ENCODE data around the gene ZMIZ1.

ZMIZ1 gene

DNA sequence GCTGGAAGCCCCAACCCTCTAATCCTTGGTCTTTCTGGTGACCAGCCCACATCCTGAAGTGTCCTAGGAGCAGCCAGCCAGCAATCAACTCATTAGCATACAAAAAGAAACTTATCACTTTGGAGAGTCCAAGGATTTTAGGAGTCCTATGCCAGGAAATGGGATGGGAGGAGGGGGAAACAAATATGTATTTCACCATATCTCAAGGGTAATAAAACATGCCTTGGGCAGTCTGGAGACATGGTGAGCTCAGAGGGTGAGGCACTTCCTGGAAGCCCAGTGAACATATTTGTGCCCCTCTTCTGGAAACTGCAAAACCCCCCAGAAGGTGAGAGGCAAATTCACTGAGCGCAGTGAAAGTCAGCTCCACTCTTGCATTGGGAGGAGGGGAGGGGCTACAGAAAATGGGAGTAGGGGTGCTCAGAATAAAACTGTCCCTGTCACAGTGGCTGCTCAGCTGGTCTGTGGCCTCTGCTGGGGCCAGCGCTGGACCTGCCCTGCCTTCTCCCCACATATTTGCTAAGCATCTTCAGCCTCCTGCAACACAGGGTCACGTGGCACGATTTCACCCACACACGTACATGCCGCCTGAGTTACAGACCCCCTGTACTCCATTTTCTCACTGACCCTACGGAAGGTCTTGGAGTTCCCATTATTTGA lies 17.7 kb upstream of the ZMIZ1 start:
- in situ Hi-C loops (cut with MboI; ENCODE audit: low sequenced_read_pairs), result no loop called here

DNA sequence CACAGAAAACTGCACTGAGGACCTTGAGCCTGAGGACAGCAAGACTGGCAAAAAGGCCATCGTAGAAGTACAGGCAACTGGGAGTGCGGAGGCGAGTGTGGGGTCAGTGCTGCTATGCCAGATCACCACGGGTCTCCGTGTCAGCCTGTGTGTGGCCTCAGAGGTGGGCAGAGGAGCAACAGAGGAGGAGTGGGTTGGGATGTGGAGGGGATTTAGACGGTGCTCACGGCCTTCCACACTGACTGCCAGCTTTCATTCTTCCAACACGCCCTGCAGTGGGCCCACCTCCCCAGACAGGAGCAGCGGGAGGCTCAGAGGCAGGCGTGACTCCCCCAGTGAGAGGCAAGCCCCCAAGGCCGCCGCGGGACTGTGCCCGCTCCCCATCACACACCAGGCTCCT lies 17.0 kb upstream of the ZMIZ1 start:
- in situ Hi-C loops (cut with MboI; ENCODE audit: low sequenced_read_pairs), result no loop called here

DNA sequence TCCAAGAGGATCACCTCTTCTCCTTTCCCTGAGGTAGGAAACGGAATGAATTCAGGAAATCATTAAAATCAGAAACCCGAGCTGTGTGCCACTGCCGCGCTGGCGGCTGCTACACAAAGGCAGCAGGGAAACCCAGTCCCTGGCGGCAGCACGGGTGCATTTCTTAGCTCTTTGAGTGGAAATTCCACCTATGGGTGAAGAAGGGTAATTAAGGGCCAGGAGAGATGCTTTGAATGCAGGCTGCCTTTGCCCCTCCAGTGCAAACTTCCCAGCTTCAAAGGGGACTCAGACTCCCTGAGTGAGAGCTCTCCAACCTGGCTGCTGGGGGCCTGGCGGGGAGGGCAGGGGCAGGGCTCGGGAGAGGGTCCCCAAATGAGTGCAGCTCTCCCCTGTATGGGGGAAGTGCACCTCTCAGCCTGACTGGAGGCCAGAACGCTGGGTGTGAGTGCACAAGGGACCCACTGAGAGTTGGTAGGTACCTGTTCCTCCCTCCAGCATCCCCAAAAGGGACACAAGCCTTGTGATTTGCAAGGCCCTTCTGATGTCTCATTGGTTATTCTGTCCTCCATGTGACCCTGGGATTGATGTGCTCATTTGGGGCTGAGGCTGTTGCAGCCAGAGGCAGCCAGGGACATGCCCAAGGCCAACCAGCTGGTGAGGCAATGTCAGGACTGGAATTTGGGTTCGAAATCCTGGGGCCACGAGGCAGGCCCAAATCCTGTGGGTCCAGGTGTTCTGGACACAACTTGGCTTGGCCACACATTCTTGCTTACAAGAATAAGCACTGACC lies 16.3 kb upstream of the ZMIZ1 start:
- in situ Hi-C loops (cut with MboI; ENCODE audit: low sequenced_read_pairs), result no loop called here

DNA sequence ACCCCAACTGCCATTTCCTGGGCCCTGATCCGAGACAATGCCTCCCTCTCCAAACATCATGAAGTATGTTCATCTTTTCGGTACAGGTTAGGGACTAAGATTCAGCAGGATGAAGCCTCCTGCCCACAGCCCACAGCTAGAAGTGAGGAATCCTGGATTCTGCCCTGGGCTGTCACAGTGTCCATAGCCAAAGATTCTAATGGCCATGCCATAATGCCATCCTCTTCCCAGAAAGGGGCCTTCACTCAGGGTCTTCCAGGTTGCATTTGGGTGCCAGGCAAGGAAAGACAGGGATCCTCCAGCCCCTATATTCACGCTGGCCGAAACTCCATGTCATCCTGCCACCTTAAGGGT lies 15.7 kb upstream of the ZMIZ1 start:
- in situ Hi-C loops (cut with MboI; ENCODE audit: low sequenced_read_pairs), result no loop called here

DNA sequence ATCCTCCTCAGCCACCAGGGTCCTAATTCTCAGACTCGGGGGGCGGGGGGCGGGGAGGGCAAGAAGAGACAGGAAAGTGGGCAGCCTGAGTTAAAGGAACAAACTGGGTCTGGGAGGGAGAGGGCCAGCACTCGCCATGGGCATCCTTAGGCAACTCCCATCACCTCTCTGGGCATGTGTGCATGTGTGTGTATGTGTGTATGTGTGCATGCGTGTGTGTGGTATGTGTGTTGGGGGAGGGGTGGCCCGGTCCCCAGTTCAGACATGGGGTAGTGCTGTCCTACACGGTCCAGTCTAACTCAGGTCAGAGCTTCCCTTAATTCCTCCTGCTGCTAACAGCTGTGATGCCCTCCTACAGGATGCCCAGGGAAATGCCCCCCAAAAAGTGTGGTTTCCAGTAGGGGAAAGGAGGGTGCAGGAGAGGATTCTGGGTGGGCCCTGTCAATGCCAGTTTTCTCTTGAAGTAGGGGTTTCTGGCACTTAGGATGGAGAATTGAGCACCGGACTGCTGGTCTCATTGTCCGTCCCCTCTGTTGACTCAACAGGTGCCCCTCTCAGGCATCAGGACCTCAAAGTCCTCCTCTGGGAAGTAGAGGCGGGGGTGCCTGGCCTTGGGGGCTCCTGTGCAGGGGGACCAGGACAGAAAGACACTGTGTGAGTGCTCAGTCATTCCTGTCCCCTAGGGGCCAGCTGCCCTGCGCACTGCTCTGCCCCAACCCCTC lies 15.1 kb upstream of the ZMIZ1 start:
- in situ Hi-C loops (cut with MboI; ENCODE audit: low sequenced_read_pairs), result no loop called here

DNA sequence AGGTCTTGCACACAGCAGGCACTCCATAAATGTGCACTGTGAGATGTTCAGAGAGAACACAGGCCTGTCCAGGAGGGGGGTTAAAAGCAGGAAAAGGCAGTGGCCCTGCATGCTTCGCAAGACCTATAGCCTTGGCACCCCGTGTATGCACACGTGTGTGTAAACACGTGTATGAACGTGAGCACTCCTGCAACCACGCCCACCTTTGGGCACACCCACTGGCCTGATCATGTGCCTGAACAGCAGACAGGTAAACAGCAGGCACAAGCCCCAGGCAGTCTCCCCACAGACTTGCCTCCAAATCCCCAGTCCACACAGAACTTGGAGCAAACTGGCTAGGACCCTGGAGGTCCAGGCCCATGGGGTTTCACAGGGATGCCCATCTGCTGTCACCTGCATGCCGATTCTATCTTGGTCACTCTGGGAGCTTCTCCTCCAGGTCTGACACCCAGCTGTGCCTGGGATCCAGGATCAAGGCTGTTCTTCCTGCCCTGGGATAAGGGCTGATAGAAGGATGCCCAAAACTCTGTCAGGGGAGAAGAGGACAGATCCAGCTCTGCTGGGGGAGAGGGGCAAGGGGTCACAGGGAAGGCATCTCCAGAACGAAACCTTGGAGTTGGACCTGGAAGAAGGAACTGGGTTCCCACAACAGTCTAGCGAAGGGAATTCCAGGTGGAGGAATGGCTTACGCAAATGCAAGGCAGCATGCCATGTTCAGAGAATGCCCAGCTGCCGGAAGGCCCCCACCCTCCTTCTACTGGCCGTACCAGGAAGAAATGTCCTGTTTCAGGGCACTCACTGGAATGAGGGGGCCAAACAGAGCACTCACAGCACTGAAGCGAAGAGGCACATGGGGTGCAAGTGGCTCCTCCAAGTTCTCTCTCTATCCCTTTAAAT lies 14.3 kb upstream of the ZMIZ1 start:
- in situ Hi-C loops (cut with MboI; ENCODE audit: low sequenced_read_pairs), result no loop called here

DNA sequence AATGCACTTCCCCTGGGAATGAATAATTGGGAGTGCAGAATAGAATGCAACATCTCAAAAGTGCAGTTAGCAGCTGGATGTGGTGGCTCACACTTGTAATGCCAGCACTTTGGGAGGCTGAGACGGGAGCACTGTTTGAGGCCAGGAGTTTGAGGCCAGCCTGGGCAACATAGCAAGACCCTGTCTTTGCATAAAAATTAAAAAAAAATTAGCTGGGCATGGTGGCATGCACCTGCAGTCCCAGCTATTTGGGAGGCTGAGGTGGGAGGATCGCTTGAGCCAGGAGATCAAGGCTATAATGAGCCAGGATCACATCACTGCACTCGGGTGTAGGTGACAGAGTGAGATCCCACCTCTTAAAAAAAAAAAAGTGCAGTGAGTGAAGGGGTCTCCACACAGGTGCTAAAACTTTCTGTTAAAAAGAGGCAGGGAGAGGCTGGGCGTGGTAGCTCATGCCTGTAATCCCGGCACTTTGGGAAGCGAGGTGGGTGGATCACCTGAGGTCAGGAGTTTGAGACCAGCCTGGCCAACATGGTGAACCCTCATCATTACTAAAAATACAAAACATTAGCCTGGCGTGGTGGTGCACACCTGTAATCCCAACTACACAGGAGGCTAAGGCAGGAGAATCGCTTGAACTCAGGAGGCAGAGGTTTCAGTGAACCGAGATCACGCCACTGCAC lies 13.5 kb upstream of the ZMIZ1 start:
- in situ Hi-C loops (cut with MboI; ENCODE audit: low sequenced_read_pairs), result no loop called here

DNA sequence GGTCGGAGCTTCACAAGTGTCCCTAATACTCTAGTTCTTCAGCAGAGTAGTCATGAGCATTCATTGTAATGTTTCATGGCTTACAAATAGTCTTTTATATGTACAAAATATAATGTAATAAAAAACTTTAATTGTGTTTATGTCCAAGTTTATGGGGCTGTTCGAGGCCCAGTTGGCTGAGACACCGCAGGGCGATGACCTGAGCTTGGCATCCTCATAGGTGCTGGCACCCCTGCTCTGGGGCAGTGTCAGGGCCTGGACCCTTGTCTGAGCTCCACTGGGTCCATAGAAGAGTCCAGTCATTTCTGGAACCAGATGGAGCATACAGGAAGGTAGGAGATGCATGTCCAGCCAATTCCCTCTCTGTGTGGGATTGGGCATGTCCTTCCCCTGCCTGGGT lies 12.9 kb upstream of the ZMIZ1 start:
- in situ Hi-C loops (cut with MboI; ENCODE audit: low sequenced_read_pairs), result no loop called here

DNA sequence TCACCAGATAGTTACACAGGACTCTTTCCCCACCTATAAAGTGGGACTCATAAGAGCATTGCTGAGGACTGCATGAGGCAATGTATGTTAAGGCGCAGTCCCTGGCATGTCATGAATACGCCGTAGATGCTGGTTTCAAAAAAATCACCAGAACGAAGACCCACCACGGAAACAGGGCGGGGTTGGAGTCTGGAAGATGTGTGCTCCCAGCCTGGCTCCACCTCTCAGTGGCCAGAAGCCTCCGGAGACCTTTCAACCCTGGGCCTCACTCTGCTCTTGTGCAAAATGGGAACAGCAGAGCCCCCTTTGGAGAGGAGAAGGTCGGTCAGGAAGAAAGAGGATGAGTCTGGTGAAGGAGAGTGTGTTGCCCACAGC lies 12.4 kb upstream of the ZMIZ1 start:
- in situ Hi-C loops (cut with MboI; ENCODE audit: low sequenced_read_pairs), result no loop called here

DNA sequence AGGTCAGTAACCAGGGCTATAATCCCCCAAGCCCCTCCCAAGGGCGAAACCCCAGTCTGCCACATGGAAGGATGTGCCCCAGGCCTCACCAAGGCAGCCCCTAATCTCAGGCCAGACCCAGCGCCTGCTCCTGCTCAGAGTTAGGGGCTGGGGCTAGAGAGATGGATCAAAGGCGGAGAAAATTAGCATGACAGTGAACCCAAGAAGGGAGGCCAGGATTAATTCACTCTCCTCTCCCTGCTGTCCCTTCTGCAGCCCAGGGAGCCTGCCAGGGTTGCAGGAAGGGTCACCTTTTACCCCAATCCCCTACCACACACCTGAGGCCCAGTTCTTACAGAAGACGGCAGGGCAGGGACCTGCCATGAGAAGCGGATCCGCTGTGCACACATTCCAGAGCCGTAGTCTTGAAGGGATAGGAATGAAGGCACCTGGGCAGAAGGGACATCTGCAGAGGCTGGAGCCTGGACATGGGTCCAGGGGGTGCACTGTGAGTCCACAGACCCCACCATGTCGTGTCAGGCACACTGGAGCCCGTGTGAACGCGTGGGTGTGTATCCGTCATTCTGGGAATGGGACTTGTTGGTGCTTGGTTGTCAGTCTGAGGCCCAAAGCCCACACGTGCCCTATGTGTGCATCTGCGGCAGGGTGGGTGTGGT lies 11.9 kb upstream of the ZMIZ1 start:
- in situ Hi-C loops (cut with MboI; ENCODE audit: low sequenced_read_pairs), result no loop called here

DNA sequence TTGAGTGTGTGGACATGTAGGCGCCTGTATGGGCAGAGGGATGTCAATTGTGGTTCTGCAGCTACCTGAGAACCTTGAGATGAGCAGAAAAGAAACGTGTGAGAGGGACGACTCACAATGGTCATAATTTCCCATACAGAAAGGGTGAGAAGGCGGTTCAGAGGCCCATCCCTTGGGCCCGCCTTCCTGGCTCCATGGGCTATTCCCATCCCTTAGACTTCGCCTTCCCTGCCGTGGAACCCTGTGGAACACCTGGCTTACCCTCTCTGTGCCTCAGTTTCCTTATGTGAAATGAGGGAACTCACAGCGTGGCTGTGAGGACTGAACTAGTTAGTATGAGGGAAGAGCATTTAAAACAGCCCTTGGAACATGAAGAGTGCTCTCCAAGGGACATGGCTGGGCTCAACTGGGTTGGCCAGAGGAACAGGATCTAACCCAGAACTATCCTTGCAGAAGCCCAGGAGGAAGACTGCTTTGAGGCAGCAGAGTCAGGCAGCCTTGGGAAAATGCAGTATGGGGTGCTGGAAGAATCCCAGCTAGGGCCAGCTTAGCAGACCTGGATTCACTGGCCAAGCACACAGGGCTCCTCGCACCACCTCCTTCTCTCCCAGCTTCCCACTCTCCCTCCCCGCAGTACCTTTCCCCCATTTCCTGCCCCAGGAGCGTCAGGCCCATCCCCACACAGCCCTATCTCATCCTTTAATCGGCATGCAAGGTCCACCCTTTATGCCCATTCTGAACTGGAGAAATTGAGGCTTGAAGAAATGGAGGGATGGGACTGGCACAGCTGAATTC lies 11.1 kb upstream of the ZMIZ1 start:
- in situ Hi-C loops (cut with MboI; ENCODE audit: low sequenced_read_pairs), result no loop called here

DNA sequence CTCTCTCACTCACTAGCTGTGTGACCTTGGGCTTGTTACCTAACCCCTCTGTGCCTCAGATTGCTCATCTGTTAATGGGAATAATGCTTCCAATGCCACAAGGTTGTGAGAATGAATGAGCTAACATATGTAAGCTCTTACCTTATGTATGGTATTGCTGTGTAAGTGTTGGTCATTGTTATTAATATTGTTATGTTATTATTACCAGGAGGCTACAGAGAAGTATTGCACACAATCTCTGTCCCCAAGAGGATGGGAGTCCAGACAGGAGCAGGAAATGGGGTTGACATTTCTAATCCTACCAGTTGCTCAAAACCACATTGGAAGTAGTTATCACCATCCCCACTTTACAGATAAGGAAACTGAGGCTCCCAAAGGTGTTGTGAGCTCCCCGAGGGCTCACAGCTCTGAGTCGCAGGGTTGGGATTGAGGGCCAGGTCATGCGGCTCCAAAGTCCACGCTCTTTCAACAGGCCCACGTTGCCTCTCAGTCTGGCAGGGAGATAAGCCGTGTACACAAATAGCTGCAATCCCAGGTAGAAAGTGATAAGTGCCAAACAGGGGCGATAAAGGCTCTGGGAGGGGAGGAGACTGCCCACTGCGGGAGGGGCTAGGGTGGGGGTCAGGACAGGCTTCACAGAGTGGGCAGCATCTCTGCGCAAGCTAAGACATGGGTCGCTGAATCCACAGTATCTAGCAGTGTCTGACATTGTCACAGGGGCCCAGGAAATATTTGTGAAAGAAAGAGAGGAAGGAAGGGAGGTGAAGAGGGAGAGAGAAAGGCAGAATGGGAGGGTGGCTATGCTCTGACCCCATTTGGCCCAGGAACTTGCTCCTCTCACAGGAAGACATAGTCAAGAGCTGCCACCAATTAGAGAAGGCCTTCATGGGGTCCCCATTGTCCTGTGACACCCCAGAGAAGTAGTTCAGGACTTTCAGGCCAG lies 9.6 kb upstream of the ZMIZ1 start:
- in situ Hi-C loops (cut with MboI; ENCODE audit: low sequenced_read_pairs), result no loop called here

DNA sequence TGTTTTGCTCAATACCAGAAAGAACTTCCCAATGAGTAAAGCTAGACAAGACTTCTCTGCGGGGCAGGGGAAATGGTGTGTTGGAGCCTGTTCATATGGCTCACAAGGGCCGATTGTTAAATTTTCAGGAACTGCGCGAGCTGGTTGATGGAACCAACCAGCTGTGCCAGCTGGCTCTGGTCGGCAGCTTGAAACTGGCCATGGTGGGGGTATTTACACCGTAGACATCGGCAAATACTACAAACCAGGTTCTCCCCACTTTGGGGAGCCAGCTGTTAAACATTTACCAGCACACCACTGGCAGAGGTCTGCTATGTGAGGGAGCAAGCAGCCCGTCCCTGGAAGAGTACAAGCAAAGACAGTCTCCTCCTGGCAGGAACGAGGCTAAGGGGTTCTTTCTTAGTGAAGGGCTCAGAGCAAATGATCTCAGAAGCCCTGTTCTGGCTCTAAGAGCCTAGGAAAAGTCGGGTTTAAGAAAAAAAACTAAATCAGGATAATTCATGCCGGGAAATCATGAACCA lies 8.8 kb upstream of the ZMIZ1 start:
- in situ Hi-C loops (cut with MboI; ENCODE audit: low sequenced_read_pairs), result no loop called here

DNA sequence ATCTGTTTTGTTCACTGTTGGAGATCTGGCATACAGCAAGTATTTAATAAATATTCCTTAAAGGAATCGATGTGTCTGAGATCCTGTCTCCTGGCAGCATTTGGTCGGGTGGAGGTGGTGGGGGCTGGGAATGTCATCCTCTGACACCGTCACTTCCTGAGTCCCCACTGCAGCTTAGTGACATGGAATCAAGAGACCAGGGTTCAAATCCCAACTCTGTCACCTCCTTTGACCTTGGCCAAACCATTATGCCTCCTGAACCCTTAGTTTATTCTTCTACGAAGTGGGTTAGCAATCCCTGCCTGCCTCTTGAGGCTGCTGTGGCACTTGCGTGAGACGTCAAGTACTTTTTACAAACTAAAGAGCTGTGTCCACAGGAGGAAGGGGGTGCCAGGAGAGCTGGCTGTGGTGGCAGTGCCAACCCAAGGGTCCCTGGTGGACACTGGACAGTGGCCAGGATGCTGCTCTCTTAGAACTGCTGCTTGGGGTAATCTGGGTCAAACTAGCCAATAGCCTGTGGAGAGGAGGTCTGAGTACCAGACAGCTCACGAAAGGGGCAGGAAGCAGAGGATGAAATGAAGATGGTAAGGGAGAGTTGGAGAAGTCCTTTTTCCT lies 8.0 kb upstream of the ZMIZ1 start:
- in situ Hi-C loops (cut with MboI; ENCODE audit: low sequenced_read_pairs), result no loop called here

DNA sequence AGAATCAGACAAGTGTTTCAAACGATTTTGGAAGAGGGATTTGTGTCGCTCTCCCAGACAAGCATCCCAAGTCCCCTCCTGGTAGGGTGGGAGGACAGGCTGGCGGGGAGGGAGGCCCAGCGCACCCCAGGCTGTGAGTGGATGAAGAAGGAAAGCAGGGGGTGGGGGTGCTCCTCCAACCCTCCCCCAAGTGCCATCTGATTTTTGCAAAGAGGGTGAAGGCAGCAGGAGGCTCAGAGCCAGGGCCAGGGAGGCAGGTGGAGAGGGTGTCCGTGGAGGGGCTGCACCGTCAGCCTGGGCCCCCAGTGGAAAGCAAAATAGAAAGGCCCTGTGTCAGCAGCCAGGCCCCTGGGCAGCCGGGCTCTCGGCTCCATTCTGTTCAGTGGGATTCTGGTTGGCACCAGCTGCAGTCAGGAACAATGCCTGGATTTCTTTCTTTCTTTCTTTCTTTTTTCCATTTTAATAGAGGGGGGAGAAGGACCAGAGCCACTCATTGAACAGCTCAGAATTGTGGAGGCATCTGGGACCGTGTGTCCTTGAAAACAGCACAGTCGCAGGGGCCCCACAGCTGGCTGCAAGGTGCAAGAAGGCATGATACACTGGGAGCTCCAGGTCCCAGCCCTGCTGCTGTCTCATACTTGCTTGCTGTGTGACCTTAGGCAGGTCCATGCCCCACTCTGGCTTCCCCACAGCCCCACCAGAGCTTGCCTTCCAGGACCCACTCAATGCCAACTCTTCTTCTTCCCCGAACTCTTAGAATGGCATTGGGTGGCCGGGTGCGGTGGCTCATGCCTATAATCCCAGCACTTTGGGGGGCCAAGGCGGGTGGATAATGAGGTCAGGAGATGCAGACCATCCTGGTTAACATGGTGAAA lies 7.1 kb upstream of the ZMIZ1 start:
- in situ Hi-C loops (cut with MboI; ENCODE audit: low sequenced_read_pairs), result no loop called here

DNA sequence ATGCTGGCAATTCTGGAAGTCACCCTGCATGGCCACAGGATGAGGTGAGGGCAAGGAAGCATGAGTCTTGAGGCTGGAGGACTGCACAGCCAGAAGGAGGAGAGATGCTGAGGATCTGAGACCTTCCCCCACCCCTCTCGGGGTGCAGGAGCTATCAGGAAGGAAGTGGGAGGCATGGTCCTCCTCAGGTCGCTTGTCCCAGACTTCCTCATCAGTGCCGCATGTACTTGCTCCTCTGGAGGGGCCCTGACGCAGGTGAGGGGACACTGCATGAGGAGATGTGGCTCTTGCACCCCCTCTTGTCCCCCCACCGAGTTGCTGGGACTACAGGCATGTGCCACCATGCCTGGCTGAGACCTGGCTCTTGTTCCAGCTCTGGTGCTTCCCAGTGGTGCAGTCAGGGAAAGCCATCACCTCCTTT lies 5.7 kb upstream of the ZMIZ1 start:
- in situ Hi-C loops (cut with MboI; ENCODE audit: low sequenced_read_pairs), result no loop called here

Data from hTERT RPE-1 (cell line).